CD4-positive, CD25-positive, alpha-beta regulatory T cell (primary cell): ENCODE data around the gene XAGE5. TPM values are rescaled to one million over a fixed set of nuclear protein-coding genes. Genes with fewer than 3 reads are reported as not detected.

Source experiments
- polyA plus RNA-seq, 4 donors: library from polyadenylated mRNA; unstranded; fragments of 300-500 nt; fragmentation: Illumina TruSeq; gene quantifications; one replicate each; pipeline ENCODE4 v1.2.3, GENCODE V29; 2021
- total RNA-seq: library from RNA; stranded (reverse); gene quantifications from one replicate; pipeline ENCODE4 v1.2.3, GENCODE V29; 2022

XAGE5 gene
- total and polyA plus RNA-seq, 5 donors from 2014 or later: not detected

Other genes starting within 250 kb of the XAGE5 start
- not detected for gene SSX7, start 156.4 kb upstream of the XAGE5 start, total RNA-seq
- gene SSX7, start 156.4 kb upstream of the XAGE5 start, polyA plus RNA-seq: not detected
- not detected for gene SSX2, start 104.1 kb upstream of the XAGE5 start, total RNA-seq
- gene SSX2, start 104.1 kb upstream of the XAGE5 start, polyA plus RNA-seq: not detected
- not detected for gene SSX2B, start 60.0 kb upstream of the XAGE5 start, total RNA-seq
- gene SSX2B, start 60.0 kb upstream of the XAGE5 start, polyA plus RNA-seq: not detected
- gene SPANXN5, start 13.9 kb upstream of the XAGE5 start, total RNA-seq: not detected
- not detected for gene SPANXN5, start 13.9 kb upstream of the XAGE5 start, polyA plus RNA-seq
- gene XAGE3, start 56.8 kb downstream of the XAGE5 start, total RNA-seq: not detected
- gene XAGE3, start 56.8 kb downstream of the XAGE5 start, polyA plus RNA-seq: not detected
- 10.0 TPM for gene FAM156B, start 86.0 kb downstream of the XAGE5 start, total RNA-seq
- gene FAM156B, start 86.0 kb downstream of the XAGE5 start, polyA plus RNA-seq: 1 to 10 TPM; 4.5 to 6.3 (median 5.2) TPM
- 20.0 TPM for gene FAM156A, start 147.2 kb downstream of the XAGE5 start, total RNA-seq
- 1 to 10 TPM; 3.3 to 7.0 (median 3.6) TPM for gene FAM156A, start 147.2 kb downstream of the XAGE5 start, polyA plus RNA-seq
- gene GPR173, start 237.5 kb downstream of the XAGE5 start, total RNA-seq: not detected
- not detected for gene GPR173, start 237.5 kb downstream of the XAGE5 start, polyA plus RNA-seq